ENCODE data around the gene ATP5F1D.

The ATP5F1D gene

DNA sequence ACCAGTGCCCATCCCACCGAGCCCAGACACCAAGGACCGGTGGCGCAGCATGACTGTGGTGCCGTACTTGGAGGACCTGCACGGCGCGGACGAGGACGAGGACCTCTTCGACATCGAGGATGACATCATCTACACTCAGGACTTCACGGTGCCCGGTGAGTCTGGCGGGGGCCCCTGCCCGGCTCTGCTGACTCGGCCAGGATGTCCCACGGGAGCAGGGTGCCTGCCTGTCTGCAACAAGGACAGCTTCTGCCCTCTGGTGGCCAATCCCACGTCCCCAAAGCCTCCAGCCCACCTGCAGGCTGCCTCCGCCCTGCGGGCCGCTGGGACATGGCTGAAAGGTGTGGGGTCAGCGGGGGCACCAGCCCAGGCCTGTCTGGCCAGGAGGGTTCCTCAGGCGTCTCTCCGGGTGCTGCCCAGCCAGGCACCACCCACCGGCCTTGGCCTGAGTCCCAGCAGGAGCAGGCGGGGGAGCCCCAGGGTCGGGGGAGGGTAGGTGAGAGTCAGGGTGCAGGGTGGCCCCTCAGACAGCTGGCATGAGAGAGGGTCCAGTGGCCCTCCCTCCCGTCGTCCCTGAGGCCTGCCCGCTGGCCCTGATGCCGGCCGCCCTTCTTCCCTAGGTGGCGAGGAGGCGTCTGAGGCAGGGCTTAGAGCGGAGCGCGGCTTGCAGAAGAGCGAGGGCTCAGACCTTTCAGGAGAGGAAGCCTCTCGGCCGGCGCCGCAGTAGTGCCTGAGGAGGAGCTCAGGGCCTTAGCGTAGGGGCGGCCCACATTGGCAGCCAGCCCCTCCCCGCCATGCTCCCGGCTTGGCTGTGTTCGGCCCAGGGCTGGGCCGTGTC, 18.3 kb upstream of the ATP5F1D start:
- Histone ChIP-seq H3K27me3 (replicated peaks; ENCODE audit: control insufficient read depth, insufficient read depth, low read length) (no peaks in the 10 kb centered on the region), H3K9ac (ENCODE audit: low read length) (no peak overlapping the region), H3K4me3 (ENCODE audit: low read length) (no peak overlapping the region), H3K36me3 (ENCODE audit: control insufficient read depth, insufficient read depth, low read length, severe bottlenecking) (peaks cover 41% of the 10 kb centered on the region), H3K9me3 (ENCODE audit: control insufficient read depth, low read length) (no peaks in the 10 kb centered on the region), H3K4me1 (ENCODE audit: control insufficient read depth, insufficient read depth, low read length) (no peaks in the 10 kb centered on the region)
- DNase-seq (ENCODE audit: low read depth): no peak

DNA sequence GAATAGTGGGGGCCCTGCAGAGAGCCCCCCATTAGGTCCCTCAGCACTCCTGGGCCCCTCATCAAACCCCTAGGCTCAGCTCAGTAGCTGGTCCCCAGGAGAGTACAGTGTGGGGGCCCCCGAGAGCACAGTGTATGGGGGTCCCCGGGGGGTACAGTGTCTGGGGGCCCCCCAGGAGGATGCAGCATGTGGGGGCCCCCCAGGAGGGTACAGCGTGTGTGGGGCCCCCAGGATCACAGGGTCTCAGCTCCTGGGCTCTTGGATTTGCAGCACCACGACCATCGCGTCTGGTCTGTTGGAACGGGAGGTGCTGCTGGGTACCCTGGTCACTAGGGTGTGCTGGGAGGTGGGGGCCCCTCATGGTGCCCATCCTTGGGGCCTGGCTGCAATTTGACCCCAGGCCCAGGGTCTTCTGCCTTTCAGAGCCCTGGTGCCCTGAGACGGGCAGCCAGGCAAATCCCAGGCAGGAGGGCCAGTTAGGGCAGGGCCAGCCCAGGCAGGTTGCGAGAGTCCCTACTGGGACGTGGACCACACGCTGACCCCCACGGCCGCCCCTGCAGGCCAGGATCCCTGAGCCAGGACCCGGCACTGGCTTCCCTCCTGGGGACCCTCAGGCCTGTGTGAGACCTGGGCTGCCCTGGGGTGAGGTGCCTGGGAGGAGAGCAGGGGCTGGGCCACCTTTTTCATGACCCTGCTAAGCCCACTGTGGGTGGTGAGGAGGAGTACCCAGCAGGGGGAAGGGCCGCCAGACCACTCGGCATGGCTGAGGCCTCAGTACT, 17.3 kb upstream of the ATP5F1D start:
- no peaks in the 10 kb centered on the region for H3K27me3 ChIP-seq (replicated peaks; ENCODE audit: control insufficient read depth, insufficient read depth, low read length)
- DNase-seq (ENCODE audit: low read depth): no peak
- H3K4me1 ChIP-seq (ENCODE audit: control insufficient read depth, insufficient read depth, low read length): no peaks in the 10 kb centered on the region
- H3K9me3 ChIP-seq (ENCODE audit: control insufficient read depth, low read length): no peaks in the 10 kb centered on the region
- H3K4me3 ChIP-seq (ENCODE audit: low read length): no peak overlapping the region
- peaks cover 41% of the 10 kb centered on the region for H3K36me3 ChIP-seq (ENCODE audit: control insufficient read depth, insufficient read depth, low read length, severe bottlenecking)
- no peak overlapping the region for H3K9ac ChIP-seq (ENCODE audit: low read length)

DNA sequence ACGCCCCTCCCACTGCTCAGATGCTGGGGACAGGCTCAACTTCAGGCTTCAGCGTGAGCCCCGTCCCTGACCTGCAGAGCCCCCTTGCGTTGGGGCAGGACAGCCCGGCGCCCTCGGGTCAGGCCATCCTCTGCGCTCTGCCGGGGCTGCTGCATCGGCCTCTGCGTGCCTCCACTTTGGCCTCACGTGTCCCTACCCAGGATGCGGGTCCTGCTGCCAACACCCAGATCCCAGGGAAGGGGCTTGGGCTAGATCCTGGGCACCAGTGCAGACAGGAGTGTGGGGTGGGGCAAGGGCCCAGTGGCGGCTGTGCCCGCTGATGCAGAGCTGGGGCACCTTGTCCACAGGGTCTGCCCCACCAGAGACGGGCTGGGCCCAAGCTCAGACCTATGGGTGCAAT, 16.7 kb upstream of the ATP5F1D start:
- Histone ChIP-seq H3K4me3 (ENCODE audit: low read length) (no peak overlapping the region), H3K9ac (ENCODE audit: low read length) (no peak overlapping the region), H3K27me3 (replicated peaks; ENCODE audit: control insufficient read depth, insufficient read depth, low read length) (no peaks in the 10 kb centered on the region), H3K4me1 (ENCODE audit: control insufficient read depth, insufficient read depth, low read length) (no peaks in the 10 kb centered on the region), H3K36me3 (ENCODE audit: control insufficient read depth, insufficient read depth, low read length, severe bottlenecking) (peaks cover 41% of the 10 kb centered on the region), H3K9me3 (ENCODE audit: control insufficient read depth, low read length) (no peaks in the 10 kb centered on the region)
- DNase-seq (ENCODE audit: low read depth): no peak

DNA sequence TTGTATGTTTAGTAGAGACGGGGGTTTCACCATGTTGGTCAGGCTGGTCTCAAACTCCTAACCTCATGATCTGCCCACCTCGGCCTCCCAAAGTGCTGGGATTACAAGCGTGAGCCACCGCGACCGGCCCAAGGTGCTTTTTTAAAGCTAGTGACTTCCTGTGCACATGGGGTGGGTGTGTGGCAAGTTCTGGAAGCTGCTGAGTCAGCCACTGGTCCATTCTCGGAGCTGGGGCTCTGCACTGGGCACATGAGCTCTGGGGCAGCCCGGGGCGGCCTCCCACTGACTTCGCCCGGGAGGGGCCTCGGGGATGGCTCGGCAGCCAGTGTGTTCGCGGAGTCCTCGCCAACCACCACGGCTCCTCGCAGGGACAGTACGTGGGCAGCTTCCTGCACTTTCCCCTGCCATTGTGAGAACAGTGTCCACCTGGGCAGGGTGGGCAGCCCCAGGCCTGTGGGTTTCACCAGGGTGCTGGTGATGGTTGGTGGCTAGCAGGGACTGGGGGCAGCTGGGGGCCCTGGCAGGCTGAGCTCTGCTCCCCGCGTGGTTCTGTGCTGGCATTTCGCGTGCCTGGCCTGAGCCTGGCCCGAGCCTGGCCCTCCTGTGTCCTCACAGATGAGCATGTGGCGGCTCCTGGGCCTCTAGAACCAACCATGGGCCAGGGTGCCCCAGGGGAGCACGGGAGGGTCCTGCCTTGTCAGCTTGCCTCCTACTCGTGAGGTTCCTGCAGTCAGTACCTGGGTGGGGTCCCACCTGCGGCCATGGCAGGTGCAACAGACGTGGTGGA, 15.9 kb upstream of the ATP5F1D start:
- DNase-seq (ENCODE audit: low read depth): no peak

DNA sequence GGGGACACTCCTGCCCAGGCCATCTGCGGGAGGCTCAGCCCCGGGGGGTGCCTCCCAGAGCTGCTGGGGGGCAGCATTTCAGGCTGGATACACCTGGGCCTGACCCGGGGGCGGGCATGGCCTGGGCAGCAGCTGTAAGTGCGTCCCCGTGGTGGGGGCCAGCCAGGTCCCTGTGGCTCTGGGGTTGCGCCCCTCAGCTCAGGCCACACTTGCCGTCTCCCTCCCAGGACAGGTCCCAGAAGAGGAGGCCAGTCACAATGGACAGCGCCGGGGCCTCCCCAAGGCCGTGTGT, 15.4 kb upstream of the ATP5F1D start:
- Histone ChIP-seq H3K9me3 (ENCODE audit: control insufficient read depth, low read length) (no peaks in the 10 kb centered on the region), H3K4me1 (ENCODE audit: control insufficient read depth, insufficient read depth, low read length) (no peaks in the 10 kb centered on the region), H3K27me3 (replicated peaks; ENCODE audit: control insufficient read depth, insufficient read depth, low read length) (no peaks in the 10 kb centered on the region), H3K9ac (ENCODE audit: low read length) (no peak overlapping the region), H3K4me3 (ENCODE audit: low read length) (no peak overlapping the region), H3K36me3 (ENCODE audit: control insufficient read depth, insufficient read depth, low read length, severe bottlenecking) (peaks cover 29% of the 10 kb centered on the region)
- no peak for DNase-seq (ENCODE audit: low read depth)

More for the DNA sequence above, 15.9 kb upstream of the ATP5F1D start:
- Histone ChIP-seq H3K4me3 (ENCODE audit: low read length) (no peak overlapping the region), H3K9ac (ENCODE audit: low read length) (no peak overlapping the region), H3K27me3 (replicated peaks; ENCODE audit: control insufficient read depth, insufficient read depth, low read length) (no peaks in the 10 kb centered on the region), H3K4me1 (ENCODE audit: control insufficient read depth, insufficient read depth, low read length) (no peaks in the 10 kb centered on the region), H3K36me3 (ENCODE audit: control insufficient read depth, insufficient read depth, low read length, severe bottlenecking) (peaks cover 34% of the 10 kb centered on the region), H3K9me3 (ENCODE audit: control insufficient read depth, low read length) (no peaks in the 10 kb centered on the region)

DNA sequence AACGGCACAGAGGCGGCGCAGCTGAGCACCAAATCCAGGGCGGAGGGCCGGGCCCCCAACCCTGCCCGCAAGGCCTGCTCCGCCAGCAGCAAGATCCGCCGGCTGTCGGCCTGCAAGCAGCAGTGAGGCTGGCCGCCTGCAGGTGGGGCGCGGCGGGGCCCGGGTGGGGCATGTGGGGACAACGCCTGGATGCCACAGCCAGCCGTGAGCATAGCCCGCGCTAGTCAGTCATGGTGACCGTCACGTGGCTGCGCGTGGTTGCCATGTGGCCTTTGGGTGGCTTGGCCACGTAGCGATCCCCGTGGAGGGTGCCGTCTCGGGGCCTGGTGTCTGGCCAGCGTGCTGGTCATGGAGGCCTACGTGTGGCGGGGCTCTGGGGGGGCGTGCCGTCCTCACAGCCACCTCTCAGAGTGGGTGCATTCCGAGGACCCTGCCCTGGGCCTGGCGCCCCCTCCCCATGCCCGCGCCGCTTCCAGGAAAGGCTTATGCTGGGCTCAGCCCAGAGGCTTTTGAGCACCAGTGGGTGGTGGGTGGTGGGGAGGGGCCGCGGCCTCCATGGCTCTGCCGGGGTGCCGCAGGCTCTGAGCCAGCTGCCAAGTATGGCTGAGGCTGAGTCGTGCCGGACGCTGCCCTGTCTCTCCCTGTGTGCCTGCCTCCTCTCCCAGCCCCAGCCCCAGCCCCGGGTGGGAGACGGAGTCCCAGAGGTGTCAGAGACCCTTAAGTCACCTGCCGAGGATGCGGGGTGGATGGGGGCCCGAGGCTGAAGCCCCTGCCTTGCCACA, 14.8 kb upstream of the ATP5F1D start:
- Histone ChIP-seq H3K27me3 (replicated peaks; ENCODE audit: control insufficient read depth, insufficient read depth, low read length) (no peaks in the 10 kb centered on the region), H3K9ac (ENCODE audit: low read length) (no peak overlapping the region), H3K9me3 (ENCODE audit: control insufficient read depth, low read length) (no peaks in the 10 kb centered on the region), H3K4me3 (ENCODE audit: low read length) (no peak overlapping the region), H3K36me3 (ENCODE audit: control insufficient read depth, insufficient read depth, low read length, severe bottlenecking) (peaks cover 28% of the 10 kb centered on the region), H3K4me1 (ENCODE audit: control insufficient read depth, insufficient read depth, low read length) (no peaks in the 10 kb centered on the region)
- DNase-seq (ENCODE audit: low read depth): no peak

DNA sequence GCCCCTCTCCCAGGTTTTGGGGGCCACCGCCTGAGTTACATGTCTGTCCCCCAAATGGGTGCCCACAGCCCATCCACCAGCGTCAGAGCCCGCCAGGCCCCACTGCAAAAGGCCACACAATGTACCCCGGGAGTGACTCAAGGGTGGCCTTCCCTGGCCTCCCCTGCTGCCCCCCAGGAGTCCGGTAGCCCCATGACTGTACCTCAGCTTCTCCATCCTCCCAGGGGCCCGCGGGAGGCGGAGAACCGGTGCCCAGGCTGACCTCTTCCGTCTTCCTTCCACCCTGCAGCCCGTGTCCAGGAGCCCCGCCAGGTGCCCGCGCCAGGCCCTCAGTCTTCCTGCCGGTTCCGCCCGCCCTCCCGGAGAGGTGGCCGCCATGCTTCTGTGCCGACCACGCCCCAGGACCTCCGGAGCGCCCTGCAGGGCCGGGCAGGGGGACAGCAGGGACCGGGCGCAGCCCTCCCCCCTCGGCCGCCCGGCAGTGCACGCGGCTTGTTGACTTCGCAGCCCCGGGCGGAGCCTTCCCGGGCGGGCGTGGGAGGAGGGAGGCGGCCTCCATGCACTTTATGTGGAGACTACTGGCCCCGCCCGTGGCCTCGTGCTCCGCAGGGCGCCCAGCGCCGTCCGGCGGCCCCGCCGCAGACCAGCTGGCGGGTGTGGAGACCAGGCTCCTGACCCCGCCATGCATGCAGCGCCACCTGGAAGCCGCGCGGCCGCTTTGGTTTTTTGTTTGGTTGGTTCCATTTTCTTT, 14.1 kb upstream of the ATP5F1D start:
- Histone ChIP-seq H3K27me3 (replicated peaks; ENCODE audit: control insufficient read depth, insufficient read depth, low read length) (no peaks in the 10 kb centered on the region), H3K9ac (ENCODE audit: low read length) (no peak overlapping the region), H3K4me1 (ENCODE audit: control insufficient read depth, insufficient read depth, low read length) (peaks cover 3% of the 10 kb centered on the region), H3K4me3 (ENCODE audit: low read length) (no peak overlapping the region), H3K9me3 (ENCODE audit: control insufficient read depth, low read length) (no peaks in the 10 kb centered on the region), H3K36me3 (ENCODE audit: control insufficient read depth, insufficient read depth, low read length, severe bottlenecking) (peaks cover 21% of the 10 kb centered on the region)
- DNase-seq (ENCODE audit: low read depth): no peak

DNA sequence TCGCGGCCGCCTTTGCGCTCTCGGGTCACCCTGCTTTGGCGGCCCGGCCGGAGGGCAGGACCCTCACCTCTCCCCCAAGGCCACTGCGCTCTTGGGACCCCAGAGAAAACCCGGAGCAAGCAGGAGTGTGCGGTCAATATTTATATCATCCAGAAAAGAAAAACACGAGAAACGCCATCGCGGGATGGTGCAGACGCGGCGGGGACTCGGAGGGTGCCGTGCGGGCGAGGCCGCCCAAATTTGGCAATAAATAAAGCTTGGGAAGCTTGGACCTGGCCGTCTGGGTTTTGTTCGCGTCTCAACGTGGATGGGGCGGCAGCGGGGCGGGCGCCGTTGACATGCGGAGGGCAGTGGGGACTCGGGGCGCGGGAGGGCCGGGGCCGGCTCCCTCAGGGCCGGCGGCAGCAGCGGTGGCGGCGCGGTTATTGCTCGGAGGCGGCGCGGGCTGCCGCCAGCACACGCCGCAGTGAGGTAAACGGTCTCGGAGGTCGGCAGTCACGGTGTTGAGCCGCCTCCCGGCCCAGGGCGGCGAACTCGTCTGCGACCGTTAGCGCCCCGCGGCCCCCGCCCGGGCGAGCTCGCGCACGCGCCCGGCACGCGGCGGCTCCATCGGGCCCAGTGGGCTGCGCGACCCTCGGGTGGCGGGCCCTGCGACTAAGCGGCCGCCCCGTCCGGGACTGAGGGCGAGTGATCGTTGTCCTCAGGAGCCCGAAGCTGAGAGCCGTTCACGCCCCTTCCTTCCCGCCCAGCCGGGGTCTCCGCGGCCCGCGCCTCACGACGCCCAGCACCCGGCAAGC, 13.2 kb upstream of the ATP5F1D start:
- Histone ChIP-seq H3K4me1 (ENCODE audit: control insufficient read depth, insufficient read depth, low read length) (peaks cover 12% of the 10 kb centered on the region), H3K9me3 (ENCODE audit: control insufficient read depth, low read length) (no peaks in the 10 kb centered on the region), H3K4me3 (ENCODE audit: low read length) (no peak overlapping the region), H3K36me3 (ENCODE audit: control insufficient read depth, insufficient read depth, low read length, severe bottlenecking) (peaks cover 15% of the 10 kb centered on the region), H3K9ac (ENCODE audit: low read length) (no peak overlapping the region), H3K27me3 (replicated peaks; ENCODE audit: control insufficient read depth, insufficient read depth, low read length) (no peaks in the 10 kb centered on the region)
- DNase-seq (ENCODE audit: low read depth): no peak

DNA sequence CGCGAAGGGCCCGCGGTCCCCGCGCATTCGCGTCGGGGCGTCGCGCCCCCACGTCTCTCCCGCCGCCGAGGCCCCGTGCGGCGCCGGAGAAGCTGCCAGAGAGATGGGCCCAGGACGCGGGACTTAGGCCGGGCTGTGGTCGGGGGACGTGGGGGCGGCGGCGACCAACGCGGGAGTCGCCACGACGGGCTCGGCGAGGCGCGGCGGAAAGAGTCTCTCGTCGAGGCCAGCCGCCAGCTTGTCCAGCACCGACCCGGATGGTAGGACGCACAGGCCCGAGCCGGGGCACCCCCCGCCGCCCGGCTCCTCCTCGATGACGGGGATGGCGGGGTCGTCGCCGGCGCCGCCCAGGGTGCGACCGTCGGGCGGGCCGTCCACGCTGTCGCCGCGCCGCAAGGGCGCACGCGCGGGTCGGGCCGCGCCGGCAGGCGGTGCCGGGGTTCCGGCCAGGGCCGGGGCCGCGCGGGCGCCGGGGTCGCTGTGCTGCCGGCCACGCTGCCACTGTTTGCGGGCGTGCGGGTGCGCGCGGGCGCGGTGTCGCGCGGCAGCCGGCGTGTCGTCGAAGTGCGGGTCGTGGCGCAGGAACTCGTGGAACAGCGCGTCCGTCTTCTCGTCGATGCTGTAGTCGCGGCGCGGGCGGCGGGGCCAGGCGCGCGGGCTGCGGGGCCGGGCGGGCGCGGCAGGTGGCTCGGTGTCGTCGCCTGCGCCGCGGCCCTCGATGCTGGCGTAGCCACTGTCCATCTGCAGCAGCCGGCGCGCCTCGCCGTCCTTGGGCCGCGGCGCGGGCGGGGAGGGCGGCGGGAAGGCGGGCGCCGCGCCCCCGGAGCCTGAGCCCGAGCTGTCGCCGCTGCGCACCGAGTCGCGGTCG, 12.3 kb upstream of the ATP5F1D start:
- Histone ChIP-seq H3K4me1 (ENCODE audit: control insufficient read depth, insufficient read depth, low read length) (peaks cover 13% of the 10 kb centered on the region), H3K9ac (ENCODE audit: low read length) (no peak overlapping the region), H3K9me3 (ENCODE audit: control insufficient read depth, low read length) (no peaks in the 10 kb centered on the region), H3K4me3 (ENCODE audit: low read length) (no peak overlapping the region), H3K36me3 (ENCODE audit: control insufficient read depth, insufficient read depth, low read length, severe bottlenecking) (peaks cover 14% of the 10 kb centered on the region), H3K27me3 (replicated peaks; ENCODE audit: control insufficient read depth, insufficient read depth, low read length) (no peaks in the 10 kb centered on the region)
- DNase-seq (ENCODE audit: low read depth): no peak

Data from adipocyte (in vitro differentiated cells).